PFSK-1 (cell line): ENCODE data around the gene COL13A1.

Experiments
- POLR2AphosphoS5 ChIP-seq: IDR thresholded peaks from 2 replicates; pipeline ENCODE4 v1.6.1; 2012; ENCODE audit warnings: low read depth, mild to moderate bottlenecking, control low read depth, low read length, moderate library complexity
- REST ChIP-seq, 2 experiments: IDR thresholded peaks; 2 replicates each; pipeline versions ENCODE4 v1.6.1 to v1.8.0; 2011 to 2012; ENCODE audit warnings: low read depth in 2 of 2, low read length in 2 of 2, control low read depth in 1 of 2, inconsistent platforms in 1 of 2, mild to moderate bottlenecking in 1 of 2, moderate library complexity in 1 of 2; ENCODE audit not compliant: insufficient read depth in 1 of 2
- SIN3A ChIP-seq: IDR thresholded peaks from 2 replicates; pipeline ENCODE4 v1.6.1; 2012; ENCODE audit warnings: mild to moderate bottlenecking, low read length, moderate library complexity, borderline replicate concordance; ENCODE audit not compliant: insufficient read depth
- TAF1 ChIP-seq: IDR thresholded peaks from 2 replicates; pipeline ENCODE4 v1.6.1; 2012; ENCODE audit warnings: low read length, control low read depth, borderline replicate concordance; ENCODE audit not compliant: insufficient read depth

GRCh38 chr10:69955211-69955805, 153.6 kb downstream of the COL13A1 start:
- TF ChIP-seq TAF1 (no peak), SIN3A (no peak), POLR2AphosphoS5 (no peak), REST (IDR thresholded peaks at IDR 0.05; ENCODE audit: insufficient read depth in 1 of 2, low read depth in 2 of 2, low read length in 2 of 2) (no peak)
